ENCODE measurements around the gene TMED5.

The TMED5 gene

DNA sequence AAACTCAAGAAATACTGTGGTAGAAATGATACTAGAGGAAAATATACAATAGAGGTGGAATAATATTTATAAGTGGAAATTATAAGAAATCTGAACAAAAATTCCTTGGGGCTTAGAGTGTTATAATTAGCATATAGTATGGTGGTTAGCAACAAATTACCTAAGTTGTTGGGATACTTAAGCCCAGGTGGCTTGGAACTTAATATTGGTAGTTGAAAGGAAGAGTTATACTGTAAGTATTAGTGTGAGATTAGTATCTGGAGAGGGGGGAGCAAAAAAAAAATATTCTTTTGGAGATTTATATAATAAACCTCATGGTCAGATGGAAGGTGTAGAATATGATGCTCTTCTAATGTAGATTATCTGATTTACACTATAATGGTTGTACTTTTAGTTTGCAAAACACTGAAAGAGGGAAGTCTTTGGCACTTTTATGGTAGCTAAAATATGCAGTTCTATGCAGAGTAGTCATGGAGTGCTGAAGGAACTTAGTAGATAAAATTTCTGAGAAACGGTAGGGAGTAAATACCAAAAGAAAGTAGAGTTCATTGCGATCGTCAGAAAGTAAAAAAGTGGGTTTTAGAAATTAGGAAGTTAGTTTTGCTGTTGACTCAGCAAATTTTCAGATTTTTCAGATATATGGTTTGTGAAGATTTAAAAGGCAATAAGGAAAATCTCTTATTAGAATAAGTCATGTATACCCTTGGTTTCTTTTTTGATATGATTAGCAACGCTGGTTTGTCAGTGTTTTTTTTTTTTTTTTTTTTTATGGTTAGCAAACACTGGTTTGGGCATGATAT is 55.5 kb downstream of the TMED5 start:
- TF ChIP-seq, protein P1, sequence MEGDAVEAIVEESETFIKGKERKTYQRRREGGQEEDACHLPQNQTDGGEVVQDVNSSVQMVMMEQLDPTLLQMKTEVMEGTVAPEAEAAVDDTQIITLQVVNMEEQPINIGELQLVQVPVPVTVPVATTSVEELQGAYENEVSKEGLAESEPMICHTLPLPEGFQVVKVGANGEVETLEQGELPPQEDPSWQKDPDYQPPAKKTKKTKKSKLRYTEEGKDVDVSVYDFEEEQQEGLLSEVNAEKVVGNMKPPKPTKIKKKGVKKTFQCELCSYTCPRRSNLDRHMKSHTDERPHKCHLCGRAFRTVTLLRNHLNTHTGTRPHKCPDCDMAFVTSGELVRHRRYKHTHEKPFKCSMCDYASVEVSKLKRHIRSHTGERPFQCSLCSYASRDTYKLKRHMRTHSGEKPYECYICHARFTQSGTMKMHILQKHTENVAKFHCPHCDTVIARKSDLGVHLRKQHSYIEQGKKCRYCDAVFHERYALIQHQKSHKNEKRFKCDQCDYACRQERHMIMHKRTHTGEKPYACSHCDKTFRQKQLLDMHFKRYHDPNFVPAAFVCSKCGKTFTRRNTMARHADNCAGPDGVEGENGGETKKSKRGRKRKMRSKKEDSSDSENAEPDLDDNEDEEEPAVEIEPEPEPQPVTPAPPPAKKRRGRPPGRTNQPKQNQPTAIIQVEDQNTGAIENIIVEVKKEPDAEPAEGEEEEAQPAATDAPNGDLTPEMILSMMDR (IDR thresholded peaks at IDR 0.05; ENCODE audit: low read depth, low read length): no peak
- H3K36me3 ChIP-seq: peaks cover 30% of the 10 kb centered on the region
- no peak overlapping the region for H3K27ac ChIP-seq

DNA sequence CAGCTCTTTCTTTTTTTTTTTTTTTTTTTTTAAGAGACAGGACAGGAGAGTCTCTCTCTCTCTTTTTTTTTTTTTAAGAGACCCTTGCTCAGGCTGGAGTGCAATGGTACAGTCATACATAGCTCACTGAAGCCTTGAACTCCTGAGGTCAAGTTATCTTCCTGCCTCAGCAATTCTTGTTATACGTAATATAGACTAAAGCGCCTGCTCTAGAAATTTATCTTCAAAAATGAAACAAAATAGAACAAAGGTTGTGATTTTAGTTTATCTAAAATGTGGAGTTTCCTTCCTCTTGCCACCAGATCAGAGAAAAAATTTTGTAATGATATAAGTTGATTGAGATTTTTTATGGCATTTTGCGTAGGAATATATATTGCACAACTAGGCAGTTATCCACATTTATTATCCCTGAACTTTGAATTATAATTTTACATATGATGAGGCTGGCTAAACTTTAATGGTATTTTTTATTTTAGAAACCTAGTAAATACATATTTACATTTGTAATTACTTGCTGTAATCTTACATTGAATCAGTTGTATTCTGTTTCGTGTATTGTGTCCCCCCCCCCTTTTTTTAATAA is 56.9 kb downstream of the TMED5 start:
- no peaks in the 10 kb centered on the region for H3K27me3 ChIP-seq (ENCODE audit: insufficient read depth, low read depth, severe bottlenecking)
- H3K27ac ChIP-seq: no peak overlapping the region
- peaks cover 39% of the 10 kb centered on the region for H3K36me3 ChIP-seq
- no peaks in the 10 kb centered on the region for H3K9me3 ChIP-seq (ENCODE audit: severe bottlenecking)
- DNase-seq: no peak
- H3K4me3 ChIP-seq (ENCODE audit: low read depth, low read length): no peak overlapping the region
- TF ChIP-seq, protein P1 (IDR thresholded peaks at IDR 0.05; ENCODE audit: low read depth, low read length): no peak

More for the DNA sequence above, 55.5 kb downstream of the TMED5 start:
- H3K4me3 ChIP-seq (ENCODE audit: low read depth, low read length): no peak overlapping the region
- DNase-seq: no peak
- no peaks in the 10 kb centered on the region for H3K27me3 ChIP-seq (ENCODE audit: insufficient read depth, low read depth, severe bottlenecking)
- H3K9me3 ChIP-seq (ENCODE audit: severe bottlenecking): no peaks in the 10 kb centered on the region

DNA sequence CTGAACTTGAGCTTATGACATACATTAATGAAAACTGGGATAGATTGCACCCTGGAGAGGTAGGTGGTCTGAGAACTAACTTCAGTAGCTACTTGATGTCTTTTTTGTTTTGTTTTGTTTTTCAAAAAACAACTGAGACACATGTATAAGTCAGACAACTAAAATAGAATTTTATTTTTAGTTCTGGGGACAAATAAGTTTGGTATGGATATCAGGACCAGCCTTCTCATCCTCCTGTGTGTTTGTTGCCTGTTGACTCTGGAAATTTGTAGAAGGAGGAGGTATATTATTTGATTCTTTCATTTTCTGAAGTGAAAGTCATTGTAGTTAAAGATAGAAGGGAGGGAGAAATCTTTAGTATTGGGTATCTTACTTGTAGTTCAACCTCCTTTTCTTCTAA is 59.6 kb downstream of the TMED5 start:
- Histone ChIP-seq H3K36me3 (peaks cover 49% of the 10 kb centered on the region), H3K9me3 (ENCODE audit: severe bottlenecking) (no peaks in the 10 kb centered on the region), H3K27ac (no peak overlapping the region)

DNA sequence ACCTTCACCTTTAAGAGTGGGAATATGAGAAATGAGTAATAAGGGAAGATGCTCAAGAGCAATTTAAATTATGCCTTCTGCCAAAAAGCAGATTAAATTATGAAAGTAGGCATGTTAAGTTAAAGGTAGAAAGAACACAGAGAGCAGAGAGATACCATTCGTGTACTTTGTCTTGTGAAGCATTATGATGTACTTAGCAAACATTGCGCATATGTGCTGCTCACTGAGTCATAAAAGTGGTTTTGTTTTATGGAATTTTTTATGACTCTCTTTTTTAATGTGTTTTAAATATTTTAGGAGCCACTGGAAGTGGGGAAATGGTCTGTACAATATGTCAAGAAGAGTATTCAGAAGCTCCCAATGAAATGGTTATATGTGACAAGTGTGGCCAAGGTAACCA is 65.8 kb downstream of the TMED5 start:
- Histone ChIP-seq H3K4me3 (ENCODE audit: low read depth, low read length) (no peak overlapping the region), H3K36me3 (peaks cover 49% of the 10 kb centered on the region), H3K27ac (no peak overlapping the region), H3K9me3 (ENCODE audit: severe bottlenecking) (no peaks in the 10 kb centered on the region), H3K27me3 (ENCODE audit: insufficient read depth, low read depth, severe bottlenecking) (no peaks in the 10 kb centered on the region)
- TF ChIP-seq, protein P1 (IDR thresholded peaks at IDR 0.05; ENCODE audit: low read depth, low read length): no peak
- DNase-seq: no peak

More for the DNA sequence above, 59.6 kb downstream of the TMED5 start:
- DNase-seq: no peak
- H3K4me3 ChIP-seq (ENCODE audit: low read depth, low read length): no peak overlapping the region
- no peaks in the 10 kb centered on the region for H3K27me3 ChIP-seq (ENCODE audit: insufficient read depth, low read depth, severe bottlenecking)
- TF ChIP-seq, protein P1 (IDR thresholded peaks at IDR 0.05; ENCODE audit: low read depth, low read length): no peak

DNA sequence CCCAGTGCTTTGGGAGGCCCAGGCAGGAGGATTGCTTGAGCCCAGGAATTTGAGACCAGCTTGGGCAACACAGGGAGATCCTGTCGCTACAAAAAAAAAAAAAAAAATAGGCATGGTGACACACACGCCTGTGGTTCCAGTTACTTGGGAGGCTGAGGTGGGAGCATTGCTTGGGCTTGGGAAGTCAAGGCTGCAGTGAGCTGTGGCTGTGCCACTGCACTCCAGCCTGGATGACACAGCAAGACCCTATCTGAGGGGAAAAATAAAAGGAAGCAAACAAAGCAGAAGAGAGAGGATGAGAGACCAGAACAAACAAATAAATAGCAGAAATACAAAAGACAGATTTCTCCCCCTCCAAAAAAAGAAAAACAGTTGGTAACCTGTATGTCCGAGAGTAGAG is 67.1 kb downstream of the TMED5 start:
- DNase-seq: no peak
- no peak overlapping the region for H3K4me3 ChIP-seq (ENCODE audit: low read depth, low read length)
- no peak overlapping the region for H3K27ac ChIP-seq
- H3K36me3 ChIP-seq: peaks cover 43% of the 10 kb centered on the region
- TF ChIP-seq, protein P1 (IDR thresholded peaks at IDR 0.05; ENCODE audit: low read depth, low read length): no peak
- no peaks in the 10 kb centered on the region for H3K27me3 ChIP-seq (ENCODE audit: insufficient read depth, low read depth, severe bottlenecking)
- H3K9me3 ChIP-seq (ENCODE audit: severe bottlenecking): no peaks in the 10 kb centered on the region
